Measurements from ENCODE around the gene PRR33.

Gene PRR33

DNA sequence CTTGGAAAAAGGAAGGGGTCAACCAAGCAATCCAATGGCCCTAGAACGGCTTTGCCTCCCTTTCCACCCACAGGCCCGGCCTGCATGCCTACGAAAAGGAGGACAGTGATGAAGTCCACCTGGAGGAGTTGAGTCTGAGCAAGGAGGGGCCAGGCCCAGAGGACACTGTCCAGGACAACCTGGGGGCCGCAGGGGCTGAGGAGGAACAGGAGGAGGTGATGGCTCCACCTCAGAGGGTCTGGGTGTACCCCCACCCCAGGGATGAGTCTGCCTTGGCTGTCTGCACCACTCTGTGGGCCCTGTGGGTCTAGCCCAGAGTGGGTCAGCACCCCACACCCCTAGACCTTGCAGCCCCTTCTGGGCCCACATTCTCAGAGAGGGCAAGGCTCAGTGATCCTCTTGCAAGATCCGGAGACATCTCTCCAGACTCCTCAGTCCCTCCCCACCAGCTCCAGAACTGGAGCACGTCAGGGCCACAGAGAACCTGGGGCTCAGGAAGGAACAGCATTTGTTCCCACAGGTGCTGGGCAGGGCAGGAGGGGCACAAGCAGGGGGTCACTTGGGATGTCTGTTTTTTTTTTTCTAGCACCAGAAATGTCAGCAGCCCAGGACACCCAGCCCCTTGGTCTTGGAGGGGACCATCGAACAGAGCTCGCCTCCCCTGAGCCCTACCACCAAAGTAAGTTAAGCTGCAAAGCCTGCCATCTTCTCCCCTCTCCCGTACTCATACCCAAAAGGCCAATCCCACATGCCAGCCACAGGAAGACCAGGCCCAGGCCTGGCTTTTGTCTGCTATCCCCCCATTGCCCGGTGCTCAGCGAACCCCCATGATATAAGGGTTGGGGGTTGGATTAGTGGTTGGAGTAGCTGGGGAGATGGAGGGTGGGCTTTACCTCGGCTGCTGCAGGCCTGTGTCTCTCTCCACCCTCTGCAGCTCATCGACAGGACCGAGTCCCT lies 8.1 kb downstream of the PRR33 start:
- TF ChIP-seq, protein P1, sequence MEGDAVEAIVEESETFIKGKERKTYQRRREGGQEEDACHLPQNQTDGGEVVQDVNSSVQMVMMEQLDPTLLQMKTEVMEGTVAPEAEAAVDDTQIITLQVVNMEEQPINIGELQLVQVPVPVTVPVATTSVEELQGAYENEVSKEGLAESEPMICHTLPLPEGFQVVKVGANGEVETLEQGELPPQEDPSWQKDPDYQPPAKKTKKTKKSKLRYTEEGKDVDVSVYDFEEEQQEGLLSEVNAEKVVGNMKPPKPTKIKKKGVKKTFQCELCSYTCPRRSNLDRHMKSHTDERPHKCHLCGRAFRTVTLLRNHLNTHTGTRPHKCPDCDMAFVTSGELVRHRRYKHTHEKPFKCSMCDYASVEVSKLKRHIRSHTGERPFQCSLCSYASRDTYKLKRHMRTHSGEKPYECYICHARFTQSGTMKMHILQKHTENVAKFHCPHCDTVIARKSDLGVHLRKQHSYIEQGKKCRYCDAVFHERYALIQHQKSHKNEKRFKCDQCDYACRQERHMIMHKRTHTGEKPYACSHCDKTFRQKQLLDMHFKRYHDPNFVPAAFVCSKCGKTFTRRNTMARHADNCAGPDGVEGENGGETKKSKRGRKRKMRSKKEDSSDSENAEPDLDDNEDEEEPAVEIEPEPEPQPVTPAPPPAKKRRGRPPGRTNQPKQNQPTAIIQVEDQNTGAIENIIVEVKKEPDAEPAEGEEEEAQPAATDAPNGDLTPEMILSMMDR (IDR thresholded peaks at IDR 0.05; ENCODE audit: borderline replicate concordance, insufficient read depth, low read depth, low read length) = no peak
- no peak overlapping the region for H3K4me3 ChIP-seq (ENCODE audit: low read depth, low read length)

DNA sequence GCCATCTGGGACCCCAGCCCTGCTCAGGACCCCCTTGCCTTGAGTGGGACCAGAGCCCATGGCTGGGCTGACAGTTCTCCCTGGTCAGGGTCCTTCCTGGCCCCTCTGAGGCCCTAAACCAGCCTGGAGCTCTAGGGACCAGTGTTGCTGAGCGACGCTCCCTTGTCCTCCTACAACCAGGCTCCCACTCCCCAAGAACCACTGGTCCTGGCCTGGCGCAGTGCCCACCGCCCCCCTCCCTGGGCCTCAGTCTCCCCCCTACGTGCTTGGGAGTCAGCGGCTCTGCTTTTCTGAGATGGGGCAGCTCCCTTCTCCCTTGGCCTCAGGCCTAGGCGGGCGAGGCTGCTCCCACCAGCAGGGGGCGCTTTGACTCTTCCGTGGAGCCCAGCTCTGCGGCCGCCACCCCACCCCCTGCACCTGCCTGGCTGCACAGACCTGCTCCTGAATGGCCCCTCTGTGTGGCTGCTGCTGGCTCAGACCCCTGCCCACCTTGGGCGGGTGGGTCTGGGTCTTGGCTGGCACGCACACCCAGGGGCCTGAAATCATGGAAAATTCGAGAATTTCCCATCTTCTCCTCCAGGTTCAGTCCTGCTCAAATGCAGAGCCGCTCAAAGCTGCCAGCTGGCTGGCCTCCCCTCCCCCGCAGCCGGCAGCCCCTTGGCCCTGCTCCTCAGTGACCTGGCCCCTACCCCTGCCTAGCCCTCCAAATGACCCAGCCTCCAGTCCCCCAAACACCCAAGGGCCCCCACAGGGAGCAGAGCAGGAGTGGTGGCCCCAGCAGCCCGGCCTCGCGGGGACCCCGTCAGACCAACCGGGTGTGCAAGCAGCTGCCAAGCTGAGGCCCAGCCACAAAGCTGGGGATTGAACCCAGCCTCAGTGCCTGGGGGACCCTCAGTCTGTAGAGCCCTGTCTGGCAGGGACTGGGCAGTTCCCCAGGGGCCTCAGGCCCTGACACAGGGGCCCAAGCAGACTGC lies 9.1 kb downstream of the PRR33 start:
- TF ChIP-seq, protein P1 (IDR thresholded peaks at IDR 0.05; ENCODE audit: borderline replicate concordance, insufficient read depth, low read depth, low read length) = peak; percentile 92
- H3K4me3 ChIP-seq (ENCODE audit: low read depth, low read length) = no peak overlapping the region

DNA sequence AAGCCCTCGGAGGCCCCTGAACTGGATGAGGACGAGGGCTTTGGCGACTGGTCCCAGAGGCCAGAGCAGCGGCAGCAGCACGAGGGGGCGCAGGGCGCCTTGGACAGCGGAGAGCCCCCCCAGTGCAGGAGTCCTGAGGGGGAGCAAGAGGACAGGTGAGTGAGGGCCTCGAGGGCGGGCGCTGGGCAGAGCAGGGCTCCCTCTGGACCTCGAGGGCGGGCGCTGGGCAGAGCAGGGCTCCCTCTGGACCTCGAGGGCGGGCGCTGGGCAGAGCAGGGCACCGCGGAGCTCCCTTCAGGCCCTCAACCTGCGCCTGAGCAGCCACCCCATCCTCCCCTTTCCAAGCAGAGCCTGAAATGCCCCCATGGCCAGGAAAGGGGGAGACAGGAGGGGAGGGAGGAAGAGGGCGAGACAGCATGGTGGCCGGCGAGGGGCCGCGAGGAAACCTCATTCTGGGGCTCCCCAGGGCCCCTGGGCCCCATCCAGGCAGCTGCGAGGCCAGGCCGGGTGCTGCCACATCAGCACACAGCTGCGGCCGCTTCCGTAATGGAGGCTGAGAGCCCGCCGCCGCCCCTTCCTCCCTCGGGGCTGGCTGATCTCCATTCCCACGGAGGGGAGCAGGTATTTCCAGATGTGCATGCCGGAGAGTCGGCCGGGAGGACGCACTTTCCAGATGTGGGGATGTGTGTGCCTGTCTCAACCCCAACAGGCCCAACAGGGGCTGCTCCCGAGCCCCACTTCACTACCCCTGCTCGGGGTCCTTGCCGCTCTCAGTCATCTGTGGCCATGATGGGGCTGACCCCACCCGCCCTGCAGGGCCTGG lies 10.0 kb downstream of the PRR33 start:
- TF ChIP-seq, protein P1 (IDR thresholded peaks at IDR 0.05; ENCODE audit: borderline replicate concordance, insufficient read depth, low read depth, low read length) = no peak
- H3K4me3 ChIP-seq (ENCODE audit: low read depth, low read length) = no peak overlapping the region

DNA sequence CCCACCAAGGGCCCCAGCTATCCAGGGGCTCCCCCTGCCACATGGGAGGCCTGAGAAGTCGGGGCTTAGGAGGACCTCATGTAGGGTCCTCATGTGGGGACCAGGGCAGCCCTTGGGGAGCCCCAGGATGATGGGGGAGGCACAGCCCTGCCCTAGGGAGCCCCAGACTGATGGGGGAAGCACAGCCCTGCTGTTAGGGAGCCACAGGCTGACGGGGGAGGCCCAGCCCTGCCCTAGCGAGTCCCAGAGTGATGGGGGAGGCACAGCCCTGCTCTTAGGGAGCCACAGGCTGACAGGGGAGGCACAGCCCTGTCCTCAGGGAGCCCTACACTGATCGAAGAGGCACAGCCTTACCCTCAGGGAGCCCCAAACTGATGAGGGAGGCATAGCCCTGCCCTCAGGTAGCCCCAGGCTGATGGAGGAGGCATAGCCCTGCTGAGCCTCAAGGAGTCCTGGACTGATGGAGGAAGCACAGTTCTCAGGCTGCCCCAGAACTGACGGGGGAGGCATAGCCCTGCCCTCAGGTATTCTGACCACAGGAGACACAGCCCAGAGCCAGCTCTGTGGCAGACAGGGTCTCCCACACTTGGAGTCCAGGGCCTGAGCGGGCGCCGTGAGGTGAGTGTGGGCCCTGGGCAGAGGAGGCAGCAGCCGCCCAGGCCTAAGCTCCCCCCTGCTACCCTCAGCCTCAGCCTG lies 10.8 kb downstream of the PRR33 start:
- TF ChIP-seq, protein P1 (IDR thresholded peaks at IDR 0.05; ENCODE audit: borderline replicate concordance, insufficient read depth, low read depth, low read length) = no peak
- H3K4me3 ChIP-seq (ENCODE audit: low read depth, low read length) = no peak overlapping the region

DNA sequence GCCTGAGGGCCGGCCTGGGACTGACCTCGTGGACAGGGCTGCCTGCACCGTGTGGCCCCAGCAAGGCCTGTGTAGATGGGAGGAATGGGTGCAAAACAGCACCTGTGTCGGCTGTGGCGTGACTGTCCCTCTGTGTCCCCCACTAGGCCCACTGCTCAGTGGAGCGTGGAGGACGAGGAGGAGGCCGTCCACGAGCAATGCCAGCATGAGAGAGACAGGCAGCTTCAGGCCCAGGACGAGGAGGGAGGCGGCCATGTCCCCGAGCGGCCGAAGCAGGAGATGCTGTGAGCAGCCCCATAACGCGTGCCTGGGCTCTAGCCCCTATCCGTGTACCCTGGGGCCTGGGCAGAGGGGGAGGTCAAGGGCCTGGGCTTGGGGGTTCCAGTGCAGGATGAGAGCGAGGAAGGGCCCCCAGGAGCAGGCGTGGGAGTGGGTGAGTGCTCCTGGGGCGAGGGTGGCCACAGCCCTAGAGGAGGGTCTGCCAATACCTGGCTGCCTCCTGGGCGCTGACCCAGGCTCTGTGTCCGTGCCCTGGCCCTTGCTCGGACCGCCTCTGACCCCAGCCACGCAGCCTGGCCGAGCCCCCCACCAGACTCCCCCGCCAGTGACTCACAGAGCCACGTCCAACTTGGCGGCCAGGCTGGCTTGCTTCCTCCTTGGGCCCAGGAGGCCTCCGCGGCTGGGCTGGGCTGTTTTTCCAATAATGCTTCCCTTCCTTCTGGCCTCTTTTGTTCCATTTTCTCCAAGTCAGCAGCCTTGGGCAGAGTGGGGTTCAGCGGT lies 11.6 kb downstream of the PRR33 start:
- no peak overlapping the region for H3K4me3 ChIP-seq (ENCODE audit: low read depth, low read length)
- TF ChIP-seq, protein P1 (IDR thresholded peaks at IDR 0.05; ENCODE audit: borderline replicate concordance, insufficient read depth, low read depth, low read length) = no peak

All from GM12875 (cell line).